NCI-H82 treated with DMSO at 0.1 percent for 48 hours (cell line): Measurements from ENCODE around the gene SMURF1.

Experiments
- DNase-seq: peaks from one replicate; lab custom pipeline; 2025; ENCODE audit not compliant: unreplicated experiment; lab: John Stamatoyannopoulos, UW

The SMURF1 gene

GRCh38 chr7:99098824-99099498, 44.9 kb downstream of the SMURF1 start:
- no peak for DNase-seq

- no peak for DNase-seq
These were observed 45.6 kb downstream of the SMURF1 start for GRCh38 chr7:99098286-99098823.

GRCh38 chr7:99097730-99098129, 46.2 kb downstream of the SMURF1 start:
- DNase-seq = no peak

GRCh38 chr7:99096124-99096887, 47.6 kb downstream of the SMURF1 start:
- no peak for DNase-seq

- no peak for DNase-seq
These were observed 48.2 kb downstream of the SMURF1 start for GRCh38 chr7:99095698-99096097.

- DNase-seq = no peak
These were observed 49.5 kb downstream of the SMURF1 start for GRCh38 chr7:99094401-99094800.

- no peak for DNase-seq
These were observed 51.7 kb downstream of the SMURF1 start for GRCh38 chr7:99092064-99092720.

- DNase-seq = no peak
These were observed 53.0 kb downstream of the SMURF1 start for GRCh38 chr7:99090771-99091542.

- no peak for DNase-seq
These were observed 53.8 kb downstream of the SMURF1 start for GRCh38 chr7:99089914-99090629.

- no peak for DNase-seq
These were observed 57.0 kb downstream of the SMURF1 start for GRCh38 chr7:99086944-99087343.

- DNase-seq = no peak
These were observed 57.4 kb downstream of the SMURF1 start for GRCh38 chr7:99086532-99086931.

- DNase-seq = no peak
These were observed 60.2 kb downstream of the SMURF1 start for GRCh38 chr7:99083733-99084132.

- DNase-seq = no peak
These were observed 60.7 kb downstream of the SMURF1 start for GRCh38 chr7:99083068-99083651.

- DNase-seq = no peak
These were observed 63.2 kb downstream of the SMURF1 start for GRCh38 chr7:99080679-99081078.

GRCh38 chr7:99079104-99079503, 64.8 kb downstream of the SMURF1 start:
- DNase-seq = no peak

GRCh38 chr7:99078416-99078815, 65.5 kb downstream of the SMURF1 start:
- DNase-seq = no peak

- DNase-seq = no peak
These were observed 67.3 kb downstream of the SMURF1 start for GRCh38 chr7:99076615-99077014.

GRCh38 chr7:99073839-99074446, 70.0 kb downstream of the SMURF1 start:
- DNase-seq = no peak

GRCh38 chr7:99072126-99072525, 71.8 kb downstream of the SMURF1 start:
- DNase-seq = no peak

- DNase-seq = no peak
These were observed 73.5 kb downstream of the SMURF1 start for GRCh38 chr7:99070361-99070760.
